GM13977 (cell line): ENCODE measurements around the gene DNAH17.

Experiments
- DNase-seq: peaks from one replicate; pipeline ENCODE4 v3.0.0; 2012; ENCODE audit warnings: low spot score
- in situ Hi-C: fragments of 300-500 bp; cut with MboI; formaldehyde crosslinking; loops from one replicate; pipeline ENCODE4 v1.12.0; 2022; ENCODE audit warnings: low sequenced_read_pairs, low pct_unique_long_range_greater_than_20kb, mixed read lengths, inconsistent platforms; ENCODE audit not compliant: unreplicated experiment
- TF ChIP-seq, protein P1 (sequence below): IDR thresholded peaks from 2 replicates; pipeline ENCODE4 v1.5.1; 2012; ENCODE audit warnings: mild to moderate bottlenecking, control low read depth; ENCODE audit not compliant: insufficient read depth; ENCODE audit errors: extremely low read depth, missing control alignments

The DNAH17 gene

DNA sequence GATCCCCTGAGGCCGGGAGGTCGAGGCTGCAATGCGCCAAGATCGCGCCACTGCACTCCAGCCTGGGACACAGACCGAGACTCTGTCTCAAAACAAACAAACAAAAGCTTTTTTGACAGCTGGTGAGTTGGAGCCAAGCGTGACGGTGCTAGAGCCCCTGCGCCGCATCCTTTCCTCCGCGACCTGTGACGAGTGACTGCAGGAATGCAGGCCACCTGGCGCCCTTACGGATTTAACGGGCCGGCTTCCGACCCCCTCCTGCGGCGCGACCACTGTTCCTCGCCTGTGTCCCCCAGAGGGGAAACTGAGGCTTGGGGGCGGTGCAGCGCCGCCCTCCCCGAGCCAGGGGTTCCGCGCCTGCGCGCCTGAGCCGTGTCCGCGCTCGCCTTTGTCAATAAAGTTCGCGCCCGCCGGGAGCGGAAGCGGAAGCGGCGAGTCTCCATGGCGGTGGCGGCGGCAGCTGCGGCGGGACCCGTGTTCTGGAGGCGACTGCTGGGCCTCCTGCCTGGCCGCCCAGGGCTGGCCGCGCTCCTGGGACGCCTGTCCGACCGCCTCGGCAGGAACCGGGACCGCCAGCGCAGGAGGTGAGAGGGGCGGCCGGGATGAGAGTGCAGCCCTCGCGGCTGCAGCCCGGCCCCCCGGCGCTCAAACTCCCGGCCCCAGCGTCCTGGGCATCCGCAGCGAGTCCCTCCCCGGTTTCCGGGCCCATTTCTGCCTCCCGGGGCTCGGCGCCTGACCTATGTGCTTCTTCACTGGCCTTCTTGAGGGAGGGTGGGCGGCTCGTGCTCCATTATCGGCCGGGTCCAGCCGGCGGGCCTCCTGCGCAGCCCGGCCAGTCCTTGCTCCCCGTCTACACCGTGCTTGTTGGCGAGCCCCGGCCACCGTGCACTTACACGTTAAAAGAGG is 198.7 kb downstream of the DNAH17 start, which contains the start of gene PGS1:
PGS1 (plus strand) TSS at position 425 of the 906 bp plus-strand sequence; CDS start at position 442, 17 bp downstream.
- DNase-seq = peak; percentile 90
- in situ Hi-C loops = no loop called here
- TF ChIP-seq, protein P1, sequence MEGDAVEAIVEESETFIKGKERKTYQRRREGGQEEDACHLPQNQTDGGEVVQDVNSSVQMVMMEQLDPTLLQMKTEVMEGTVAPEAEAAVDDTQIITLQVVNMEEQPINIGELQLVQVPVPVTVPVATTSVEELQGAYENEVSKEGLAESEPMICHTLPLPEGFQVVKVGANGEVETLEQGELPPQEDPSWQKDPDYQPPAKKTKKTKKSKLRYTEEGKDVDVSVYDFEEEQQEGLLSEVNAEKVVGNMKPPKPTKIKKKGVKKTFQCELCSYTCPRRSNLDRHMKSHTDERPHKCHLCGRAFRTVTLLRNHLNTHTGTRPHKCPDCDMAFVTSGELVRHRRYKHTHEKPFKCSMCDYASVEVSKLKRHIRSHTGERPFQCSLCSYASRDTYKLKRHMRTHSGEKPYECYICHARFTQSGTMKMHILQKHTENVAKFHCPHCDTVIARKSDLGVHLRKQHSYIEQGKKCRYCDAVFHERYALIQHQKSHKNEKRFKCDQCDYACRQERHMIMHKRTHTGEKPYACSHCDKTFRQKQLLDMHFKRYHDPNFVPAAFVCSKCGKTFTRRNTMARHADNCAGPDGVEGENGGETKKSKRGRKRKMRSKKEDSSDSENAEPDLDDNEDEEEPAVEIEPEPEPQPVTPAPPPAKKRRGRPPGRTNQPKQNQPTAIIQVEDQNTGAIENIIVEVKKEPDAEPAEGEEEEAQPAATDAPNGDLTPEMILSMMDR = no peak

DNA sequence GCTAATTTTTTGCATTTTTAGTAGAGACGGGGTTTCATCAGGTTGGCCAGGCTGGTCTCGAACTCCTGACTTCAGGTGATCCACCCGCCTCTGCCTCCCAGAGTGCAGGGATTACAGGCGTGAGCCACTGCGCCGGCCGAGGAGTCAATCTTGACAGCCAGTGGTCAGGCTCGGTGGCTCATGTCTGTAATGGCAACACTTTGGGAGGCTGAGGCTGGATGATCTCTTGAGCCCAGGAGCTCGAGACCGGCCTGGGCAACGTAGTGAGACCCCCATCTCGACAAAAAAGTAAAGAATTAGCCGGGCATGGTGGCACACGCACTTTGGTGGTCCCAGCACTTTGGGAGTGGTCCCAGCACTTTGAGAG is 199.4 kb downstream of the DNAH17 start:
- no peak for DNase-seq
- in situ Hi-C loops = no loop called here
- TF ChIP-seq, protein P1 = no peak

DNA sequence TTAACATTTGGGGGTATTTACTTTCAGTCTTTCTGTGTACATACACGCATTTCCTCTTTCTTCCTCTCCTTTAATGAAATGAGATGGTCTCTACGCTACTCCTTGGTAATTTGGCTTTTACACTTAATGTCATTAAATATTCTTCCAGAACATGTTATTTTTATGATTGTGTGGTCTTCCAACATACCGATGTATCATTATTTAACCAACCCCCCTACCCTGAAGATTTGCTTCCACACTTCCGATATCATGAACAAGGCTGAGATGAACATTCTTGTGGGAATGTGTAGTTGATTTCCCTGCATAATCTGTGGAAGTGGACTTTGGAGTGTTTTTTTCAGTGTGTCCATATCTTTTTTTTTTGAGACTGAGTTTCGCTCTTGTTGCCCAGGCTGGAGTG is 201.0 kb downstream of the DNAH17 start:
- no peak for DNase-seq
- in situ Hi-C loops = no loop called here

DNA sequence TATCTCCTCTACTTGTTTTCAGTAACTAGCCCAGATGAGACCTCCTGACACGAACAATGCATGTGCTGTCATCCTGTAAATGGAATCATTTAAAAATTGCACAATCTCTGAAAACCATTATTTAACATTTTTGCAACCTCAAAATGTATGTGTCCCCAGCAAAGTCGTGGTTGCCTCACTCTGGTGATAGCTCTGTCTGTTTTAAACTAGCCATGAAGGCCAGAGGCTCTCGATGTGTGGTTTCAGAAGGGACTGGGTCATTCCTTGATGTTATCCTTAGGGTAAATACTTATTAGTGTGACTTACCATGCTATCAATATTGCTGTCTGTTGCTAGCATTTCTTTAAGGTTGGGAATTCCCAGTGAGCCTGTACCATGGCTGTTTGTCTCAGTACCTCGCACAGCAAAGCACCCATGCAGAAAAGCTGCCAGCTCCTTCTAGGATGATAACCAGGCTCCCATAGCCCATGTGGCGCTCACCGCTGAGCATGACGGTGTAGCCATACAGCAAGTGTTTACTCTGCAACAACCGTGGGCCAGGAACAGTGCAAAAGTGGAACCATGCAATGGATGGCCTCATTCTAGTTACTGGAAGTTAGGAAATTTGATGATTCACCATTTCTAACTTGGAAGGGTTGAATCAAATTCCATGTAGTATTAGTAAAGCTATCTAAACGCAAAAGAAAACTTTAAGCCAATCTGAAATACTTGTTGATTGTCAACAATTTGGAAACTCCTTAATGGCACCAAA is 201.6 kb downstream of the DNAH17 start:
- TF ChIP-seq, protein P1 = no peak
- no peak for DNase-seq
- in situ Hi-C loops = no loop called here

More for the DNA sequence above, 201.0 kb downstream of the DNAH17 start:
- TF ChIP-seq, protein P1 = no peak

DNA sequence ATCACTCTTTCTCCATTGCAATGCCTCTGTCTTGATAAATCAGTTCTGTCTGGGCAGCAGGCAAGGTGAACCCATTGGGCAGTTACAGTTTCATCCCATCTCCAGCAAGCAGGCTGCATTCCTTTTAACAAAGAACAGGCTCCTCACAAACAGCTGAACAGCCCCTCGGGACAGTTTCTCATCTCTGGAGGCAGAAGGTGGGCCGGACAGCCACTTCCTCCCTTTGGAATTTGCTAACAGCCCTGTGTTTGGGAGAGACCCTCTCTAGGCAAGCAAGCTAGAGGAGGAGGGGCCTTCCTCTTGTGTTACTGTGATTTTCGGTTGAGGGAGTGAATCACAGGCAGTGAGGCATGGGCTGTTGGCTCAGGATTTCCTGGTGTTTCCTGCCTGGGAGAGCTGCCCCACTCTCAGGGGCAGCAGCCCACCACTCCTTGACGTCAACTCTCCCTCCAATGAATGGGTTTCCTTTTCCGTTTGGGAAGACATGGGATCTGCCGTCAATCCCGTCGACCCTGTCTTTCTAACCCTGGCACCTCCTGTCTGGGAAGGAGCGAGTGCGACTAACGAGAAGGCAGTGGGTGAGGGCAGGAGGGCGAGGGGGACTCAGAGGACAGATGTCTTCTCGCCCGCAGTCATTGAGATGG is 202.4 kb downstream of the DNAH17 start:
- in situ Hi-C loops = no loop called here
- no peak for DNase-seq
- TF ChIP-seq, protein P1 = no peak

DNA sequence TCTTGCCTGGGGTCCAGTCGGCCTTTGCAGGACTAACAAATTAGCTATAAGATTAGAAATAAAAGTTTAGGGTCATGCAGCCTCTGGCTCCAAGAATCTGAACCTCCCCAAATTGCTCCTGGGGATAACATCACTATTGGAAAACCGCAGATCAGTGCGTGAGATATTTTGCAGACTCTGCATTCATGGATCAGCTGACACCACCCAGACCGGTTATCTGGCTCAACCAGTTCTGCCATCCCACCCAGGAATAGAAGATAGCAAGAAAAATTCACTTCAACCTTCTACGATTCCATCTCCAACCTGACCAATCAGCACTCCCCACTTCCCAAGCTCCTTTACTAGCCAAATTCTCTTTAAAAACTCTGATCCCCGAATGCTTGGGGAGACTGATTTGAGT is 203.0 kb downstream of the DNAH17 start:
- in situ Hi-C loops = no loop called here
- DNase-seq = no peak
- TF ChIP-seq, protein P1 = no peak
